K562 (cell line): ENCODE data around the gene RAD51AP2. TPM values are rescaled to one million over a fixed set of nuclear protein-coding genes. Genes with fewer than 3 reads are reported as not detected.

Experiments used
- ATAC-seq: fragments of 200-7000 bp; cut with Tn5 transposase; 3 replicates; pipeline ENCODE4 v1.9.1; 2020; ENCODE audit warnings: moderate library complexity
- BruUV-seq: library from RNA; stranded (reverse); fragments of 400-500 nt; replicated peaks from 2 replicates; lab custom pipeline; 2021; lab: Mats Ljungman, UMichigan
- CTCF ChIA-PET: fragments of 300-600 bp; formaldehyde crosslinking; extraction: SDS; loops from one replicate; lab custom pipeline; 2021; ENCODE audit warnings: low intra/inter-chr PET ratio; lab: Yijun Ruan, JAX
- POLR2A ChIA-PET: fragments of 300-600, 350-650 bp; sonication (Branson Sonifier 250); formaldehyde crosslinking; extraction: SDS; loops from one replicate; lab custom pipeline; 2021; ENCODE audit warnings: antibody characterized with exemption, inconsistent platforms; lab: Yijun Ruan, JAX
- DNase-seq, 4 experiments: peaks; one replicate each; pipeline versions ENCODE4 v3.0.0 to v3.0.0-alpha.2; 2011 to 2018; ENCODE audit warnings: low spot score in 3 of 4, mixed read lengths in 3 of 4; ENCODE audit errors: extremely low read depth in 1 of 4
- FAIRE-seq: peaks from 2 replicates; lab custom pipeline; 2011; peaks lifted over from hg19 to GRCh38; lab: Jason Lieb, UNC
- H2AFZ ChIP-seq: 2 replicates; pipeline ENCODE4 v1.6.0; 2011; ENCODE audit warnings: low read depth, low read length, control low read depth, inconsistent platforms
- H3K27ac ChIP-seq: fragments of 200-600 bp; 3 replicates; pipeline ENCODE4 v1.8.0; 2011; ENCODE audit warnings: low read depth, mild to moderate bottlenecking, control low read depth, inconsistent platforms, low read length, moderate library complexity, mixed read lengths; ENCODE audit errors: extremely low read depth
- H3K27me3 ChIP-seq, 2 experiments: fragments of 300-600 bp in 1 of 2; 2 replicates in 1 of 2; 3 replicates in 1 of 2; pipeline versions ENCODE4 v1.6.0 to v1.8.0; 2011; ENCODE audit warnings: inconsistent platforms in 2 of 2, low read length in 2 of 2, mild to moderate bottlenecking in 1 of 2, mixed read lengths in 1 of 2, moderate library complexity in 1 of 2; ENCODE audit not compliant: control insufficient read depth in 2 of 2, insufficient read depth in 2 of 2
- H3K36me3 ChIP-seq: fragments of 300-600 bp; 3 replicates; pipeline ENCODE4 v1.8.0; 2011; ENCODE audit warnings: mild to moderate bottlenecking, low read length, inconsistent platforms; ENCODE audit not compliant: control insufficient read depth, insufficient read depth
- H3K4me1 ChIP-seq, 2 experiments: fragments of 200-600 bp in 1 of 2; replicated peaks in 1 of 2; 2 replicates in 1 of 2; 3 replicates in 1 of 2; pipeline versions ENCODE4 v1.5.1 to v1.8.0; 2011; ENCODE audit warnings: inconsistent platforms in 2 of 2, low read length in 2 of 2, mild to moderate bottlenecking in 1 of 2, mixed read lengths in 1 of 2, moderate library complexity in 1 of 2; ENCODE audit not compliant: control insufficient read depth in 2 of 2, insufficient read depth in 2 of 2
- H3K4me2 ChIP-seq: 2 replicates; pipeline ENCODE4 v1.6.1; 2011; ENCODE audit warnings: low read length, control low read depth, inconsistent platforms, mixed read lengths; ENCODE audit not compliant: insufficient read depth
- H3K4me3 ChIP-seq: fragments of 200-600 bp; sonication (generic), shearing (Covaris generic); 2 replicates; pipeline ENCODE4 v1.5.1; 2016; ENCODE audit warnings: control low read depth, inconsistent platforms
- H3K79me2 ChIP-seq: fragments of 200-600 bp; 3 replicates; pipeline ENCODE4 v1.8.0; 2011; ENCODE audit warnings: low read length, inconsistent platforms; ENCODE audit not compliant: control insufficient read depth, insufficient read depth
- H3K9ac ChIP-seq, 2 experiments: 2 replicates each; pipeline versions ENCODE4 v1.6.0 to v1.6.1; 2011; ENCODE audit warnings: low read depth in 2 of 2, low read length in 2 of 2, control low read depth in 1 of 2, inconsistent platforms in 1 of 2, mild to moderate bottlenecking in 1 of 2, mixed read lengths in 1 of 2; ENCODE audit not compliant: insufficient read depth in 1 of 2
- H3K9me1 ChIP-seq: one replicate; pipeline ENCODE4 v1.6.0; 2011; ENCODE audit warnings: inconsistent platforms, mild to moderate bottlenecking, low read length, moderate library complexity; ENCODE audit not compliant: control insufficient read depth, insufficient read depth
- H3K9me3 ChIP-seq: replicated peaks from 2 replicates; pipeline ENCODE4 v1.5.1; 2011; ENCODE audit warnings: low read depth, low read length, inconsistent platforms; ENCODE audit not compliant: control insufficient read depth, insufficient read depth
- H4K20me1 ChIP-seq: replicated peaks from 2 replicates; pipeline ENCODE4 v1.6.1; 2011; ENCODE audit warnings: low read length, inconsistent platforms, mixed read lengths; ENCODE audit not compliant: control insufficient read depth, insufficient read depth
- FOXJ3 ChIP-seq: sonication (generic); formaldehyde crosslinking; IDR thresholded peaks from 2 replicates; pipeline ENCODE4 v1.4.0; 2020; ENCODE audit warnings: mild to moderate bottlenecking, missing genetic modification reagents
- HDAC6 ChIP-seq: IDR thresholded peaks from 2 replicates; pipeline ENCODE4 v1.6.1; 2012; ENCODE audit warnings: low read depth, mild to moderate bottlenecking, control low read depth, inconsistent platforms, low read length, moderate library complexity
- HMG20B ChIP-seq: fragments of 250-450 bp; sonication (Bioruptor Pico); IDR thresholded peaks from 2 replicates; pipeline ENCODE4 v1.5.0; 2021; ENCODE audit warnings: mild to moderate bottlenecking
- NFIX ChIP-seq: fragments of 250-450 bp; sonication (Bioruptor Pico); IDR thresholded peaks from 2 replicates; pipeline ENCODE4 v1.4.0; 2020; ENCODE audit warnings: low read depth, mild to moderate bottlenecking, moderate library complexity
- NFRKB ChIP-seq: fragments of 450-650 bp; IDR thresholded peaks from 2 replicates; pipeline ENCODE4 v1.6.1; 2016; ENCODE audit warnings: low read depth
- PHF20 ChIP-seq: fragments of 450-650 bp; IDR thresholded peaks from 2 replicates; pipeline ENCODE4 v1.6.1; 2018; ENCODE audit not compliant: partially characterized antibody
- RBM14 ChIP-seq: fragments of 200-400 bp; formaldehyde crosslinking; IDR thresholded peaks from 2 replicates; pipeline ENCODE4 v1.6.1; 2018; ENCODE audit warnings: low read depth, mild to moderate bottlenecking, low read length, moderate library complexity, borderline replicate concordance; ENCODE audit not compliant: insufficient read depth
- SMC3 ChIP-seq: conservative IDR thresholded peaks from 2 replicates; pipeline ENCODE4 v1.6.1; 2011; ENCODE audit warnings: low read depth, low read length, improper control_type of control experiment; ENCODE audit not compliant: insufficient read depth
- ZNF263 ChIP-seq: sonication (generic); formaldehyde crosslinking; IDR thresholded peaks from 2 replicates; pipeline ENCODE4 v1.8.0; 2022; ENCODE audit warnings: mild to moderate bottlenecking, missing genetic modification reagents, borderline replicate concordance
- ZNF780A ChIP-seq: fragments of 250-450 bp; sonication (Bioruptor Pico); IDR thresholded peaks from 2 replicates; pipeline ENCODE4 v1.5.0; 2021; ENCODE audit warnings: mild to moderate bottlenecking
- WGBS: fragments of 100-300 bp; shearing (Covaris generic); methylation state at CpG from one replicate; pipeline ENCODE4 v1.1.6; 2016; ENCODE audit warnings: low coverage, mixed read lengths; ENCODE audit not compliant: insufficient coverage; ENCODE audit errors: missing lambda C conversion rate; 5-methylcytosine and 5-hydroxymethylcytosine counted together
- in situ Hi-C: fragments of 300-500 bp; cut with MboI; formaldehyde crosslinking; loops from 4 replicates; pipeline ENCODE4 v1.15.0; 2018; ENCODE audit warnings: inconsistent platforms, mixed read lengths
- intact Hi-C: fragments of 100-400 bp; cut with micrococcal nuclease; formaldehyde crosslinking; loops from 2 replicates; pipeline ENCODE4 v1.14.2; 2022
- polyA plus RNA-seq, 8 experiments: library from polyadenylated mRNA; depleted of rRNA in 4 of 8; stranded (reverse) in 5 of 8; unstranded in 3 of 8; fragments of >200 nt; fragmentation: Nextera tagmentation in 2 of 8; fragmentation: Illumina TruSeq in 1 of 8; extraction: Ambion mirVana in 2 of 8; extraction: Trizol in 1 of 8; gene quantifications; 2 replicates each; pipeline versions ENCODE4 v1.2.1 to v1.2.3, GENCODE V29; 2011 to 2014; ENCODE audit warnings: inconsistent platforms in 1 of 8, missing spikeins in 1 of 8
- total RNA-seq, 7 experiments: library from RNA; depleted of rRNA in 6 of 7; stranded (reverse); fragments of >200 nt in 6 of 7; fragmentation: Illumina TruSeq in 2 of 7; extraction: Trizol in 2 of 7; gene quantifications; 2 replicates each; pipeline versions ENCODE4 v1.2.1 to v1.2.3, GENCODE V29; 2011 to 2021; ENCODE audit warnings: low replicate concordance in 1 of 7
- TF ChIP-seq, protein P1 (sequence below): fragments of 450-650 bp; IDR thresholded peaks from 2 replicates; pipeline ENCODE4 v1.6.1; 2014; ENCODE audit warnings: low read depth, mild to moderate bottlenecking, moderate library complexity, borderline replicate concordance
- TF ChIP-seq, protein P2 (sequence below): fragments of 250-450 bp; sonication (Bioruptor Pico); IDR thresholded peaks from 2 replicates; pipeline ENCODE4 v1.5.0; 2021
- TF ChIP-seq, protein P3 (sequence below): fragments of 250-450 bp; sonication (Bioruptor Pico); IDR thresholded peaks from 2 replicates; pipeline ENCODE4 v1.5.1; 2021; ENCODE audit warnings: mild to moderate bottlenecking
- TF ChIP-seq, protein P4 (sequence below): fragments of 450-650 bp; formaldehyde crosslinking; IDR thresholded peaks from 2 replicates; pipeline ENCODE4 v1.4.0; 2020; ENCODE audit warnings: mild to moderate bottlenecking
- TF ChIP-seq, protein P5 (sequence below), 2 experiments: fragments of 150-350 bp in 1 of 2; IDR thresholded peaks; 2 replicates each; pipeline ENCODE4 v1.6.1; 2012 to 2016; ENCODE audit warnings: low read depth in 2 of 2, low read length in 2 of 2, mild to moderate bottlenecking in 1 of 2, moderate library complexity in 1 of 2

Gene RAD51AP2
- total and polyA plus RNA-seq, 9 of the 15 experiments (the other 6 are each of a cell fraction or from before 2014, with no cell fraction given), result 0.01 to 0.04 (median 0.04) TPM; not detected in 6

DNA sequence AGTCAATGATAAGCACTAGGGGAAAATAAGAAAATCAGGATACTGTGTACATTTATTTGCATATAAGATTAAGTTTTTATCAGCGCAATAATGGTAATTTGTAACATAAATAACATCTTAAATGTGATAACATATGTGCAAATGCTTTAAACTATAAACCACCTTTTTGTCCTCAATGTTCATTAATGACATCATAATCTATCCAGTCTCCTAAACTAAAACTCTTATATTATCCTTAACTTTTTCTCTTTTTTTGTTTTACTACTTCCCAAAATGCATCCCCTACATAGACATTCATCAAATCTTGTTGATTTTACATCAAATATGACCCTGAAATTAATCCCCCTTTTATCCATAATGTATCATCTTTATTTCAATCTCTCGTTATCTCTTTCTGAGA is 3.4 kb upstream of the RAD51AP2 start:
- 58% methylated on average over 2 of the region's 2 CpGs for WGBS
- ATAC-seq (no peak), DNase-seq (no peak), FAIRE-seq (no peak)
- no peak overlapping the region for H3K4me2 ChIP-seq
- no peak overlapping the region for H3K4me3 ChIP-seq
- H3K9ac ChIP-seq, result no peak overlapping the region
- no peak overlapping the region for H2AFZ ChIP-seq
- ChIA-PET POLR2A (no interaction called here), CTCF (no interaction called here)
- H3K27ac ChIP-seq, result no peak overlapping the region
- no peaks in the 10 kb centered on the region for H3K36me3 ChIP-seq
- H3K9me3 ChIP-seq, result no peaks in the 10 kb centered on the region
- H3K9me1 ChIP-seq, result no peaks in the 10 kb centered on the region
- no peaks in the 10 kb centered on the region for H3K79me2 ChIP-seq
- H3K4me1 ChIP-seq, result peaks cover 3 to 6% of the 10 kb centered on the region in 2 experiments; a peak in 2 of 5 replicates
- no TSS peak for BruUV-seq
- in situ Hi-C loops, result no loop called here
- H3K27me3 ChIP-seq, result no peaks in the 10 kb centered on the region
- no peaks in the 10 kb centered on the region for H4K20me1 ChIP-seq
- intact Hi-C loops, result no loop called here
- TF ChIP-seq, protein P1, sequence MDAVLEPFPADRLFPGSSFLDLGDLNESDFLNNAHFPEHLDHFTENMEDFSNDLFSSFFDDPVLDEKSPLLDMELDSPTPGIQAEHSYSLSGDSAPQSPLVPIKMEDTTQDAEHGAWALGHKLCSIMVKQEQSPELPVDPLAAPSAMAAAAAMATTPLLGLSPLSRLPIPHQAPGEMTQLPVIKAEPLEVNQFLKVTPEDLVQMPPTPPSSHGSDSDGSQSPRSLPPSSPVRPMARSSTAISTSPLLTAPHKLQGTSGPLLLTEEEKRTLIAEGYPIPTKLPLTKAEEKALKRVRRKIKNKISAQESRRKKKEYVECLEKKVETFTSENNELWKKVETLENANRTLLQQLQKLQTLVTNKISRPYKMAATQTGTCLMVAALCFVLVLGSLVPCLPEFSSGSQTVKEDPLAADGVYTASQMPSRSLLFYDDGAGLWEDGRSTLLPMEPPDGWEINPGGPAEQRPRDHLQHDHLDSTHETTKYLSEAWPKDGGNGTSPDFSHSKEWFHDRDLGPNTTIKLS, result no peak
- no peak for TF ChIP-seq ZNF263
- TF ChIP-seq, protein P2, sequence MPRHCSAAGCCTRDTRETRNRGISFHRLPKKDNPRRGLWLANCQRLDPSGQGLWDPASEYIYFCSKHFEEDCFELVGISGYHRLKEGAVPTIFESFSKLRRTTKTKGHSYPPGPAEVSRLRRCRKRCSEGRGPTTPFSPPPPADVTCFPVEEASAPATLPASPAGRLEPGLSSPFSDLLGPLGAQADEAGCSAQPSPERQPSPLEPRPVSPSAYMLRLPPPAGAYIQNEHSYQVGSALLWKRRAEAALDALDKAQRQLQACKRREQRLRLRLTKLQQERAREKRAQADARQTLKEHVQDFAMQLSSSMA, result no peak
- TF ChIP-seq, protein P3, sequence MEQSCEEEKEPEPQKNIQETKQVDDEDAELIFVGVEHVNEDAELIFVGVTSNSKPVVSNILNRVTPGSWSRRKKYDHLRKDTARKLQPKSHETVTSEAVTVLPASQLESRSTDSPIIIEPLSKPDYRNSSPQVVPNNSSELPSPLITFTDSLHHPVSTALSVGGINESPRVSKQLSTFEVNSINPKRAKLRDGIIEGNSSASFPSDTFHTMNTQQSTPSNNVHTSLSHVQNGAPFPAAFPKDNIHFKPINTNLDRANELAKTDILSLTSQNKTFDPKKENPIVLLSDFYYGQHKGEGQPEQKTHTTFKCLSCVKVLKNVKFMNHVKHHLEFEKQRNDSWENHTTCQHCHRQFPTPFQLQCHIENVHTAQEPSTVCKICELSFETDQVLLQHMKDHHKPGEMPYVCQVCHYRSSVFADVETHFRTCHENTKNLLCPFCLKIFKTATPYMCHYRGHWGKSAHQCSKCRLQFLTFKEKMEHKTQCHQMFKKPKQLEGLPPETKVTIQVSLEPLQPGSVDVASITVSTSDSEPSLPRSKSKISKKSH (CRISPR knock-in tag), result no peak
- no peak for TF ChIP-seq FOXJ3 (CRISPR knock-in tag)
- TF ChIP-seq NFIX (CRISPR knock-in tag), result no peak
- no peak for TF ChIP-seq ZNF780A (CRISPR knock-in tag)
- no peak for TF ChIP-seq SMC3
- TF ChIP-seq NFRKB, result no peak
- TF ChIP-seq, protein P4, sequence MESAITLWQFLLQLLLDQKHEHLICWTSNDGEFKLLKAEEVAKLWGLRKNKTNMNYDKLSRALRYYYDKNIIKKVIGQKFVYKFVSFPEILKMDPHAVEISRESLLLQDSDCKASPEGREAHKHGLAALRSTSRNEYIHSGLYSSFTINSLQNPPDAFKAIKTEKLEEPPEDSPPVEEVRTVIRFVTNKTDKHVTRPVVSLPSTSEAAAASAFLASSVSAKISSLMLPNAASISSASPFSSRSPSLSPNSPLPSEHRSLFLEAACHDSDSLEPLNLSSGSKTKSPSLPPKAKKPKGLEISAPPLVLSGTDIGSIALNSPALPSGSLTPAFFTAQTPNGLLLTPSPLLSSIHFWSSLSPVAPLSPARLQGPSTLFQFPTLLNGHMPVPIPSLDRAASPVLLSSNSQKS (CRISPR knock-in tag), result no peak
- TF ChIP-seq, protein P5, sequence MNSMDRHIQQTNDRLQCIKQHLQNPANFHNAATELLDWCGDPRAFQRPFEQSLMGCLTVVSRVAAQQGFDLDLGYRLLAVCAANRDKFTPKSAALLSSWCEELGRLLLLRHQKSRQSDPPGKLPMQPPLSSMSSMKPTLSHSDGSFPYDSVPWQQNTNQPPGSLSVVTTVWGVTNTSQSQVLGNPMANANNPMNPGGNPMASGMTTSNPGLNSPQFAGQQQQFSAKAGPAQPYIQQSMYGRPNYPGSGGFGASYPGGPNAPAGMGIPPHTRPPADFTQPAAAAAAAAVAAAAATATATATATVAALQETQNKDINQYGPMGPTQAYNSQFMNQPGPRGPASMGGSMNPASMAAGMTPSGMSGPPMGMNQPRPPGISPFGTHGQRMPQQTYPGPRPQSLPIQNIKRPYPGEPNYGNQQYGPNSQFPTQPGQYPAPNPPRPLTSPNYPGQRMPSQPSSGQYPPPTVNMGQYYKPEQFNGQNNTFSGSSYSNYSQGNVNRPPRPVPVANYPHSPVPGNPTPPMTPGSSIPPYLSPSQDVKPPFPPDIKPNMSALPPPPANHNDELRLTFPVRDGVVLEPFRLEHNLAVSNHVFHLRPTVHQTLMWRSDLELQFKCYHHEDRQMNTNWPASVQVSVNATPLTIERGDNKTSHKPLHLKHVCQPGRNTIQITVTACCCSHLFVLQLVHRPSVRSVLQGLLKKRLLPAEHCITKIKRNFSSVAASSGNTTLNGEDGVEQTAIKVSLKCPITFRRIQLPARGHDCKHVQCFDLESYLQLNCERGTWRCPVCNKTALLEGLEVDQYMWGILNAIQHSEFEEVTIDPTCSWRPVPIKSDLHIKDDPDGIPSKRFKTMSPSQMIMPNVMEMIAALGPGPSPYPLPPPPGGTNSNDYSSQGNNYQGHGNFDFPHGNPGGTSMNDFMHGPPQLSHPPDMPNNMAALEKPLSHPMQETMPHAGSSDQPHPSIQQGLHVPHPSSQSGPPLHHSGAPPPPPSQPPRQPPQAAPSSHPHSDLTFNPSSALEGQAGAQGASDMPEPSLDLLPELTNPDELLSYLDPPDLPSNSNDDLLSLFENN (IDR thresholded peaks at IDR 0.05; ENCODE audit: low read depth in 2 of 2, low read length in 2 of 2), result no peak
- no peak for TF ChIP-seq HMG20B (CRISPR knock-in tag)
- TF ChIP-seq HDAC6, result no peak
- no peak for TF ChIP-seq PHF20
- TF ChIP-seq RBM14, result no peak
